H9 (cell line): ENCODE data around the gene ABHD5. TPM values are rescaled to one million over a fixed set of nuclear protein-coding genes. Genes with fewer than 3 reads are reported as not detected.

Source experiments
- DNase-seq: peaks from one replicate; pipeline ENCODE4 v3.0.0-alpha.2; 2017
- H2AFZ ChIP-seq: one replicate; pipeline ENCODE4 v1.6.1; 2013; ENCODE audit warnings: mild to moderate bottlenecking, low read length, control low read depth, moderate library complexity
- H2AK5ac ChIP-seq: 2 replicates; pipeline ENCODE4 v1.6.1; 2013; ENCODE audit warnings: low read length, control low read depth, mixed read lengths; ENCODE audit not compliant: insufficient read length
- H2BK120ac ChIP-seq: one replicate; pipeline ENCODE4 v1.6.1; 2013; ENCODE audit warnings: low read depth, mild to moderate bottlenecking, low read length, control low read depth, inconsistent platforms; ENCODE audit not compliant: poor library complexity, severe bottlenecking
- H2BK12ac ChIP-seq: 2 replicates; pipeline ENCODE4 v1.6.1; 2013; ENCODE audit warnings: low read length, control low read depth, mixed read lengths, low read depth; ENCODE audit not compliant: insufficient read length
- H2BK15ac ChIP-seq: 2 replicates; pipeline ENCODE4 v1.6.1; 2013; ENCODE audit warnings: low read depth, low read length, control low read depth
- H2BK20ac ChIP-seq: one replicate; pipeline ENCODE4 v1.6.1; 2013; ENCODE audit warnings: low read depth, mild to moderate bottlenecking, low read length, control low read depth, inconsistent platforms; ENCODE audit not compliant: poor library complexity, severe bottlenecking
- H2BK5ac ChIP-seq: 2 replicates; pipeline ENCODE4 v1.6.1; 2013; ENCODE audit warnings: low read length, control low read depth, mixed read lengths; ENCODE audit not compliant: insufficient read length
- H3K14ac ChIP-seq: 2 replicates; pipeline ENCODE4 v1.6.1; 2013; ENCODE audit warnings: low read length, control low read depth; ENCODE audit not compliant: insufficient read depth
- H3K18ac ChIP-seq: 2 replicates; pipeline ENCODE4 v1.6.1; 2013; ENCODE audit warnings: low read depth, mild to moderate bottlenecking, mixed read lengths, low read length, control low read depth; ENCODE audit not compliant: insufficient read length
- H3K23ac ChIP-seq: 2 replicates; pipeline ENCODE4 v1.6.1; 2013; ENCODE audit warnings: low read length, control low read depth, mixed read lengths, low read depth; ENCODE audit not compliant: insufficient read length
- H3K23me2 ChIP-seq: 2 replicates; pipeline ENCODE4 v1.6.1; 2013; ENCODE audit warnings: low read depth, mild to moderate bottlenecking, mixed read lengths, low read length, control low read depth; ENCODE audit not compliant: insufficient read length, poor library complexity, severe bottlenecking
- H3K27ac ChIP-seq: 2 replicates; pipeline ENCODE4 v1.5.1; 2013; ENCODE audit warnings: low read length, control low read depth, mixed read lengths, low read depth; ENCODE audit not compliant: insufficient read length
- H3K27me3 ChIP-seq: 2 replicates; pipeline ENCODE4 v1.6.1; 2013; ENCODE audit warnings: low read length, control low read depth, inconsistent platforms; ENCODE audit not compliant: insufficient read depth
- H3K4ac ChIP-seq: 2 replicates; pipeline ENCODE4 v1.6.1; 2013; ENCODE audit warnings: low read depth, mild to moderate bottlenecking, control low read depth, inconsistent platforms, low read length, moderate library complexity
- H3K4me1 ChIP-seq: 2 replicates; pipeline ENCODE4 v1.6.1; 2013; ENCODE audit warnings: low read length, control low read depth, inconsistent platforms; ENCODE audit not compliant: insufficient read depth
- H3K4me2 ChIP-seq: 2 replicates; pipeline ENCODE4 v1.6.1; 2013; ENCODE audit warnings: low read length, control low read depth, mixed read lengths; ENCODE audit not compliant: insufficient read length, insufficient read depth
- H3K56ac ChIP-seq: 2 replicates; pipeline ENCODE4 v1.6.1; 2013; ENCODE audit warnings: low read depth, mild to moderate bottlenecking, mixed read lengths, low read length, control low read depth; ENCODE audit not compliant: insufficient read length
- H3K79me1 ChIP-seq: 2 replicates; pipeline ENCODE4 v1.6.1; 2013; ENCODE audit warnings: low read depth, mild to moderate bottlenecking, moderate library complexity, low read length, control low read depth, inconsistent platforms; ENCODE audit not compliant: insufficient read depth, poor library complexity, severe bottlenecking
- H3K79me2 ChIP-seq: 2 replicates; pipeline ENCODE4 v1.6.1; 2013; ENCODE audit warnings: low read length, control low read depth, inconsistent platforms; ENCODE audit not compliant: insufficient read depth
- H3K9ac ChIP-seq: 2 replicates; pipeline ENCODE4 v1.6.1; 2013; ENCODE audit warnings: low read length, control low read depth, mixed read lengths; ENCODE audit not compliant: insufficient read length; ENCODE audit errors: extremely low read depth
- H3K9me3 ChIP-seq: one replicate; pipeline ENCODE4 v1.6.1; 2013; ENCODE audit warnings: low read depth, low read length, inconsistent platforms; ENCODE audit not compliant: control insufficient read depth
- H3T11ph ChIP-seq: one replicate; pipeline ENCODE4 v1.6.1; 2013; ENCODE audit warnings: mild to moderate bottlenecking, low read length, control low read depth, inconsistent platforms
- H4K20me1 ChIP-seq: one replicate; pipeline ENCODE4 v1.6.1; 2013; ENCODE audit not compliant: control insufficient read depth, insufficient read length, insufficient read depth
- H4K5ac ChIP-seq: 2 replicates; pipeline ENCODE4 v1.6.1; 2013; ENCODE audit warnings: low read depth, mild to moderate bottlenecking, mixed read lengths, low read length, control low read depth; ENCODE audit not compliant: insufficient read length
- H4K8ac ChIP-seq: replicated peaks from 2 replicates; pipeline ENCODE4 v1.6.1; 2013; ENCODE audit warnings: low read length, control low read depth, mixed read lengths, low read depth; ENCODE audit not compliant: insufficient read length
- H4K91ac ChIP-seq: 2 replicates; pipeline ENCODE4 v1.6.1; 2013; ENCODE audit warnings: low read depth, mild to moderate bottlenecking, moderate library complexity, mixed read lengths, low read length, control low read depth; ENCODE audit not compliant: insufficient read length
- H3K27ac Mint-ChIP-seq, 3 experiments: 2 replicates in 2 of 3; 3 replicates in 1 of 3; pipeline ENCODE4 v1.8.0; 2020 to 2021; ENCODE audit warnings: mixed read lengths in 3 of 3, mild to moderate bottlenecking in 1 of 3, moderate library complexity in 1 of 3
- H3K27me3 Mint-ChIP-seq: 2 replicates; pipeline ENCODE4 v1.8.0; 2021; ENCODE audit warnings: low read depth, mild to moderate bottlenecking, moderate library complexity, mixed read lengths
- H3K36me3 Mint-ChIP-seq, 3 experiments: 2 replicates in 2 of 3; 3 replicates in 1 of 3; pipeline ENCODE4 v1.8.0; 2020 to 2021; ENCODE audit warnings: low read depth in 3 of 3, mixed read lengths in 3 of 3; ENCODE audit not compliant: insufficient read depth in 1 of 3
- H3K4me1 Mint-ChIP-seq, 2 experiments: 2 replicates each; pipeline ENCODE4 v1.8.0; 2020; ENCODE audit warnings: mixed read lengths in 2 of 2
- H3K4me3 Mint-ChIP-seq, 2 experiments: 2 replicates in 1 of 2; 3 replicates in 1 of 2; pipeline ENCODE4 v1.8.0; 2020 to 2021; ENCODE audit warnings: mild to moderate bottlenecking in 2 of 2, mixed read lengths in 2 of 2, moderate library complexity in 1 of 2
- H3K9me3 Mint-ChIP-seq, 2 experiments: 2 replicates in 1 of 2; 3 replicates in 1 of 2; pipeline ENCODE4 v1.8.0; 2020; ENCODE audit warnings: mild to moderate bottlenecking in 2 of 2, mixed read lengths in 2 of 2, moderate library complexity in 1 of 2
- CTCF ChIP-seq: fragments of 200-600 bp; sonication (generic); conservative IDR thresholded peaks from 3 replicates; pipeline ENCODE4 v1.8.0; 2021; ENCODE audit warnings: antibody characterized with exemption, mild to moderate bottlenecking
- WGBS: extraction: QIAGEN DNeasy Blood & Tissue Kit; methylation state at CpG from one replicate; pipeline ENCODE4 v1.1.7; 2013; ENCODE audit warnings: missing lambda C conversion rate, low lambda C conversion rate, mixed read lengths; ENCODE audit not compliant: insufficient read length; ENCODE audit errors: extremely low coverage; 5-methylcytosine and 5-hydroxymethylcytosine counted together
- total RNA-seq: library from RNA; stranded (reverse); gene quantifications from 2 replicates; pipeline ENCODE4 v1.2.1, GENCODE V29; 2021

Gene ABHD5
- total RNA-seq, 1 experiment from 2014 or later, result 13.1 TPM

GRCh38 chr3:43709022-43709421, 18.3 kb downstream of the ABHD5 start:
- H3K9me3 ChIP-seq, result no peaks in the 10 kb centered on the region
- H2AFZ ChIP-seq, result no peak overlapping the region
- no peak overlapping the region for H4K5ac ChIP-seq
- H4K91ac ChIP-seq, result no peak overlapping the region
- TF ChIP-seq CTCF, result no peak
- Mint-ChIP-seq H3K27me3 (no peaks in the 10 kb centered on the region), H3K4me3 (no peak overlapping the region), H3K4me1 (no peaks in the 10 kb centered on the region), H3K36me3 (peaks cover 12 to 24% (median 23%) of the 10 kb centered on the region in 3 experiments; a peak in 5 of 7 replicates), H3K9me3 (no peaks in the 10 kb centered on the region), H3K27ac (no peak overlapping the region)
- H3K18ac ChIP-seq, result no peak overlapping the region
- H2BK5ac ChIP-seq, result no peak overlapping the region
- no CpG with 5 or more reads among the region's 1 CpG for WGBS
- H3K9ac ChIP-seq, result no peak overlapping the region
- no peak overlapping the region for H4K8ac ChIP-seq
- no peaks in the 10 kb centered on the region for H3K79me2 ChIP-seq
- no peak overlapping the region for H2BK12ac ChIP-seq
- no peak overlapping the region for H2AK5ac ChIP-seq
- no peak overlapping the region for H3K14ac ChIP-seq
- no peak overlapping the region for H2BK120ac ChIP-seq
- no peak overlapping the region for H3K23ac ChIP-seq
- H3T11ph ChIP-seq, result no peak overlapping the region
- no peak overlapping the region for H3K56ac ChIP-seq
- H3K79me1 ChIP-seq, result no peaks in the 10 kb centered on the region
- no peak for DNase-seq
- H3K23me2 ChIP-seq, result no peaks in the 10 kb centered on the region
- no peak overlapping the region for H2BK20ac ChIP-seq
- H4K20me1 ChIP-seq, result no peaks in the 10 kb centered on the region
- H2BK15ac ChIP-seq, result no peak overlapping the region
- no peak overlapping the region for H3K4ac ChIP-seq
- H3K27ac ChIP-seq, result no peak overlapping the region
- no peaks in the 10 kb centered on the region for H3K27me3 ChIP-seq
- H3K4me2 ChIP-seq, result no peak overlapping the region
- H3K4me1 ChIP-seq, result no peaks in the 10 kb centered on the region
